GM21526 (cell line): ENCODE results near the gene IGSF22.

Experiments
- ATAC-seq: cut with Tn5 transposase; IDR thresholded peaks from one replicate; pipeline ENCODE4 v1.9.1; 2021; ENCODE audit warnings: moderate library complexity; ENCODE audit not compliant: unreplicated experiment, low FRiP score

Gene IGSF22

GRCh38 chr11:18726040-18726439, at the start of gene IGSF22:
Gene IGSF22, minus strand, starts transcription at chr11:18726188. Its CDS starts 1,952 bp downstream, at chr11:18724236.
- no peak for ATAC-seq

DNA sequence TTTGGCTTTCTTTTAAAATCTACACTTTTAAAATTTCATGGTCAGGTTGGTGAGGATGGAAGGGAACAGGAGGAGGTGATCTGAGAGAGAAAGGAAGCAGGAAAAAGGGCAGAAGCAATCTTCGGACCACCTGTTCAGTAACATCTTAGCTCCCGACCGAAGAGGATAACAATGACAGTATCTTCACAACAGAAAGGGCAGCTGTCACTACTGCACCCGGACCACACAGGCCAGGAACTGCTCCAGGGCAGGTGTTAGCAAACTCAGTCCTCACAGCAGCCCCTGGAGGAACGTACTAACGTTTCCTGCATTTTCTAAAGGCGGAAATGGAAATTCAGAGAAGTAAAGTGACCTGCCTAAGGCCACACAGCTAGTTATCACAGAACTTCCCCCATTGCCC, 48.8 kb upstream of the IGSF22 start:
- ATAC-seq = no peak

- ATAC-seq = no peak
These were observed 47.7 kb upstream of the IGSF22 start for GRCh38 chr11:18773681-18774080.

DNA sequence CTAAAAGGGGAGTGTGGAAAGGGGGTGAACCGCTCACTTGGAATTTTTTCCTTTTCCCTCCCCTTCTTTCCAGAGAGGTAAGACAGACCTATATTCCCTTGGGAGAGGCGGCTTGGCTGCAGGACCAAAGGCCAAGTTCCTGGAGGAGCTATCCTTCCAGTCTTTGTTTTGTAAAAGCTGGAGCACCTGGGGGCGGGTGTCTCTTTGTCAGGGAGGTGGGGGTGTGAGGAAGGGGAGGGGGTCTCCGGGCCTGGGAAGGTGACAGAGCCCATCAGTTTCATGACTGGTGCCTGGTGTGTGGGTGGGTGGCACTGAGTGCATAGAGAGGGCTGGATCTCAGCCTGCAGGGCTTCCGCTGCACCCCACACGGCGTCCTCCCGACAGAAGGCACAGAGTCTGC, 47.1 kb upstream of the IGSF22 start:
- ATAC-seq = no peak

DNA sequence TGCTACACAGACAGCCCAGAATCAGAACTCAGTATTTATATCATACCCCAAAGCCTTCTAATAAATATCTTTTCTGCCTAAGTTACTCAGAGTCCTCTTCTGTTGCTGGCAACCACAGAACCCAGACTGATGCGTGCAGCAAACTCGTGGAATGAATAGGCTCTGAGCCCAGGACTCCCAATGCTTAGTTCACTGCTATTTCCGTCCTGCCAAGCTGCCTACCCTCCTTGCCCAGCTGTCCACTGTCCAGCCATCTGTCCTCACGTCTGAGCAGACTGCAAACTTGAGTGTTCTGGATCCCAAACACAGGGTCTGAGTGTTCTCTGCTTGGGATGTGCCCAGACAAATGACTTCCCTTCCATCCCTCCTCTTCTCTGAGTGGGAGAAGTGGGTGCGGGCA, 46.2 kb upstream of the IGSF22 start:
- no peak for ATAC-seq

DNA sequence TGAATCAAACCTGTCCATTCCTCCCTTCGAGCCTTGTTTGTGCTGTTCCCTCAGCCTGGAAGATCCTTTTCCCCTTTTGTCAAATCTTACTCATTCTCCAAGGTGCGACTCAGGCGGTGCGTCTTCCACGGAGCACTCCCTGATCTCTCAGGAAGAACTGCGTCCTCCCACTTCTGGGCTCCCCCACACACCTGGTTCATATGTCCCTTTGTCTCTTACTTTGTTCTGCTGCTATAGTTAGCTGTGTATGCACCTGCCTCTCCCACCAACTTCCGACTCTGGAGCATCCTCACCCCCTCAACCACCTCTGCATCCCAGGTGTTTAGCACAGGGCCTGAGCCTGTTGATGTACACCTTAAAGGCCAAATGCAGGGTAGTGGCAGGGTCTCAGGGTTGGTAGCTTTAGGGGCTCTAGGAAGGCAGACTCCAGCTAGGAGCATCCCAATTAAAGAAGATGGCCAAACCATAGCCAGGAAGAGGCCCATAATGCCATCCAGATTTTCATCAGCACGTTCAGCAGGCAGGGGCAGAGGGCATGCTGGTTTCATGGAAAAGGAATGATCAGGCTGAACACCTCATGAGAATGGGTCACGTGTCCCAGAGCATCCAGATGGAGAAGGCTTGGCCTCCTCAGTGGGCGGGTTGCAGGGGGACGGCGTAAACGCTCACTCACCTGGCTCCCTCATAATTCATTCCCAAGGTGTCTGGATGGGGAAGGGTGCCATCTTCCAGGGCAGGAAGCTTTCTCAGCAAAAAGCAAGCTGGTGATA, 45.5 kb upstream of the IGSF22 start:
- no peak for ATAC-seq

DNA sequence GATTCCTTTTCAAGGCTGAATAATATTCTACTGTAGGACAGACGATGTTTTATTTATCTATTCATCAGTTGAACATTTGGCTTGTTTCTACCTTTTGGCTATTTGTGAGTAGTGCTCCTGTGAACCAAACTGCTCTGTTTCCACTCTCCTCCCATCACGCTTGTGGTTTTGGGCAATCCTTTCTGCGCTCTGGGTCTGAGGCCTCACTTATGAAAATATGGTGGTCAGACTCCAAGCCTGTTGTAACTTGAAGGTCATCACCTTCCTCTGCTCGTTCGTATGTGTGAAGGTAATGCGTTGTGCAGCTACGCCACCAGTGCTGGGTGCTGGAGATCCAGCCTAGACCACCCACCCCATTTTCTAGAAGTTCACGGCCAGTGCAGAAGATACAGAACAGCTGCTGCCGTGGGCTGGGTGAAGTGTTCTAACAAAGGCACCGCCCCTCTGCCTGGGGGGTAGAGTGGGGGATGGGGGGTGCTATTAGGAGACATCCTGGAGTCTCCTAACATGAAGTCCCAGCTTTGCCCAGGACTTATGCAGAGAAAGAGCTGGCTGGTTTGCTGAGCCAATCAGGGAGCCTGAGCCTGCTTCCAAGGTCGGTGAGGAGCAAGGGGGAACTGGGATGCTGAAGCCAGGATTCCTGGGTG, 44.6 kb upstream of the IGSF22 start:
- ATAC-seq = no peak

DNA sequence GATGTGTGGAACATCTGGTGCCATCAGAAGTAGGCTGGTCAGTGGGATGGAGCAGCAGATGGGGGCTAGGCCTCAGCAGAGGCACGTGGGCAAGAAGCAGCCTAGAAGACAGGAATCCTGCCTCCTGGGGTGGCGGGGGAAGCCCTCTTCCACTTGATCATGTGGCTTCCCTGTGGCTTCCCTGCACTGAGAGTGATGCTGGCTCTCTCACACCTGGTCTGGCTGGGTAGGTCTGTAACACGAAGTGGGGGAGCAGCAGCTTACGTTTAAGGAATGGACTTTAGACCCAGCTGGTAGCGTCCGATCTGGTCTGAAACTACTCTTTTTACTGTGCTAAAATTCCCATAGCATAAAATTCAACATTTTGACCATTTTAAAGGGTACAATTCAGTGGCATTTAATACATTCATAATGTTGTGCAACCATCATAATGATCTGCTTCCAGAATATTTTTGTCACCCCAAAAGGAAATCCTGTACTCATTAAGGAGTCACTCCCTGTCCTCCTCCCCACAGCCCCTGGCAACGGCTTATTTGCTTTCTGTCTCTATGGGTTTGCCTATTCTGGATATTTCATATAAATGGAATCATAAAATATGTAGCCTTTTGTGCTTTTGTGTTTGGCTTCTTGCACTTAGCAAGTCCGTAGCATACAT, 43.9 kb upstream of the IGSF22 start:
- no peak for ATAC-seq

GRCh38 chr11:18768978-18769377, 43.0 kb upstream of the IGSF22 start:
- ATAC-seq = no peak

DNA sequence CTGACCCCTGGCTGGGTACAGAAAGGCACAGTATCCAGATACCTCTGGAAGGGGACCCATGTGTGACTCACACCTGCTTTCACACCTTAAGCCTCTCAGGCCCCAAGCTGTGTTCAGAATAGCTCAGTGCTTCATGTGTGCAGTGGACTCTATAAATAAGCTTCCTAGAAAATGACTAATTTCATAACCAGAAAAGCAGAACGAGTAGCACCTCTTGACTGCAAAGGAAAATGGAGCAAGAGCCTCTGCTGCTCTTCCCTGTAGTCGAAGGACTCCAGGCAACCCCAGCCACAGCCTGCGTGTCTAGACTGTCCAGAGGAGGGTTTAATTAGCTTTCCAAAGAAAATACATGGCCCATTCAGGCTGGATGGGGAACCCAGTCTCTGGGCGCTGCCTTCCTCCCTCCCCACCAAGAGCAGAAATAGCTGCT, 42.5 kb upstream of the IGSF22 start:
- peak; percentile 94 for ATAC-seq

DNA sequence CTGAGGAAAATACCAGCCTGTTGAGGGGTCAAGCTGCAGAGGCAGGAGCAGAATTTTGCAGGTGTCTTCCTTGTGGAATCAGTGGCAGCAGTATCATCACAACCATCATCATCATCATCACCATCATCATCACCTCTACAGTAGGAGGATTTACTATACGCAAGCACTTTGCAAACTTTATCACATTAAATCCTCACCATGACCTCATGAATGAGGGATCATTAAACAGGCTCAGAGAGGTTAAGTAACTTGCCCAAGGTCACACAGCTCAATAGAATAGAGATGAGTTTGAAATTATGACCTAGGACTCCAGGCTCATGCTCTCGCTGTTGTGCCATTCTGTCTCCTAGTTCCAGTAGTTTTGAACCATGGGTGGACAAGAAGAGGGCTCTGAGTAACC, 40.0 kb upstream of the IGSF22 start:
- ATAC-seq = no peak

DNA sequence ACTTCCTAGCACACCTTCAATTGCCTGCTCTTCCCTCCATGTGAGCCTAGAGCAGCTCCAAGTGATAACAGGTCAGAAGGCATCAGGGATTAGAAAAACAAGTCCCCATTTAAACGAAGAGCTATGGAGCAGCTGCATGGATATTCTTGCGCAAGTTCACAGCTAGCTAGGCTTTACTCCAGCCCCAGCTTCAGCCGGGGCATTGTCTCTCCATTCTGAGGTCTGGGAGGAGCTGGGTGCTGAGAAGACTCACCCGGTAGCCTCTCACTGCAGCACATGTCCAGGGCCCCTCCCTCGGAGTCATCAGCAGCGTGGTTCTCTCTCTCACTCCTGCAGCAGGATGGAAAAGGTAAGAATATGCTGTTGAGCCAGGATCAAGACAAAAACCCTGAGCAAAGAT, 39.6 kb upstream of the IGSF22 start:
- ATAC-seq = no peak

DNA sequence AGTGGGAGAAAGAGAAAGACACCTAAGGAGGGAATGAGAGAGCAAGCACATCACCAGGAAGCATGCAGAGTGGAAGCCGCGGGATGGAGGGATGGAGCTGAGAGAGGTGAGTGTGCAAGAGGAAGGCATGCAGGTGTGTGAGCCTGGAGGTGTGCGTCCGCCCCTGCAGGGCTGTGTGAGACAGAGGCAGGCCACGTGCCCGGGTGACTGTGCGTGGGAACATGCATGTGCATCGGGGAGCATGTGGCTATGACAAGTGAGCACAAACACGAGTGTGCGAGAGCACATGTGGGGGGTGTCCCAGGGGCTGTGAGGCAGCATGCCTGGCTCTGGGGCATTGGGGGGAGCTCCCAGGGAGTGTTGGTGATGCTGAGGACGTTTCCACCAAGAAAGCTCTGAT, 35.8 kb upstream of the IGSF22 start:
- no peak for ATAC-seq

GRCh38 chr11:18761144-18761543, 35.2 kb upstream of the IGSF22 start:
- ATAC-seq = no peak

- ATAC-seq = no peak
These were observed 31.8 kb upstream of the IGSF22 start for GRCh38 chr11:18757811-18758210.

GRCh38 chr11:18756889-18757288, 30.9 kb upstream of the IGSF22 start:
- no peak for ATAC-seq

- ATAC-seq = no peak
These were observed 28.3 kb upstream of the IGSF22 start for GRCh38 chr11:18754308-18754707.

DNA sequence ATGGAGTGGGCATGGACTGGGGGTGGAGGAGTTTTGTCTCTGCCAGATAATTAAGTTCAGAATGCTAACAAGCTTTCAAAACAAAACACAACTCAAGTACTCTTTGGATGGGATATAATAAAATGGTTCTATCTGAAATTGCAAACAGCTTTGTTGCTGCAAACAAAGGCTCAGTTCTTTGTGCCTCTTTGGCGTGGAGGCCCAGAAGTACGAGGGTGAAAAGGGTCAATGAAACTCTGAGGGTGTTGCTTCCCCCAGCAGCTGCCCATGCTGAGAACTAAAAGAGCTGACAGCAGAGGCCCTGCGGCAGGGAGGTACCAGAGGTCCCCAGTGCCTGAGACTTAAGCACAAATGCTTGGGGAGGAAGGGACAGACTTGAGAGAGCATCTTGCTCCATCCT, 26.5 kb upstream of the IGSF22 start:
- no peak for ATAC-seq

GRCh38 chr11:18750944-18751343, 25.0 kb upstream of the IGSF22 start:
- no peak for ATAC-seq

DNA sequence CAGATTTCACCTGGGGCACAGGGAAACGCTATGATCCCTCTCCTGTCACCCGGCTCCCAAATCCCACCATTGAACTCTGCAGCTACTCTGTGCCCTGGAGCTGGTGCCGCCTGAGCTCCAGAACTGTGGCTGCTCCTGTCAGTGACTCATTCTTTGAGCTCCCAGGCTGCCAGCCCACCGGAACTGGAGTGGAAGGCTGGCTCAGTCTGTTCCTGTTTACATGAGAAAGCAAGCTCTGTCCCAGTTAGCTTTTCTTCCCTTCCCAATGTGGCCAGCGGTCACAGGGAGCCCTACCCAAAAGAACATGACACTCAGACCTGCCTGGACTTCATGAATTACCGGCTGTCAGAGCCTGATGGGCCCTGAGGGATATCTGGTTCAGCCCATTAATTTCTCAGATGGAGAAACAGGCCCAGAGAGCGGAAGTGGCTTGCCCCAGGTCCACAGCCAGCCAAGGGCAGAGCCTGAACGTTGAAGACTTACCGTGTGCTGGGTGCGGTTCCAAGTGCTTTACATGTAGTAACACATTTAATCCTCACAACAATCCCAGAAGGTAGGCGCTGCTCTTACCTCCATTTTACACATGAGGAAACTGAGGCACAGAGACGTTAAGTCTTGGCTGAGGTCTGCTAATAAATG, 23.8 kb upstream of the IGSF22 start:
- no peak for ATAC-seq

GRCh38 chr11:18748766-18749365, 22.9 kb upstream of the IGSF22 start:
- no peak for ATAC-seq
